ENCODE results near the gene E2F2.

The E2F2 gene

DNA sequence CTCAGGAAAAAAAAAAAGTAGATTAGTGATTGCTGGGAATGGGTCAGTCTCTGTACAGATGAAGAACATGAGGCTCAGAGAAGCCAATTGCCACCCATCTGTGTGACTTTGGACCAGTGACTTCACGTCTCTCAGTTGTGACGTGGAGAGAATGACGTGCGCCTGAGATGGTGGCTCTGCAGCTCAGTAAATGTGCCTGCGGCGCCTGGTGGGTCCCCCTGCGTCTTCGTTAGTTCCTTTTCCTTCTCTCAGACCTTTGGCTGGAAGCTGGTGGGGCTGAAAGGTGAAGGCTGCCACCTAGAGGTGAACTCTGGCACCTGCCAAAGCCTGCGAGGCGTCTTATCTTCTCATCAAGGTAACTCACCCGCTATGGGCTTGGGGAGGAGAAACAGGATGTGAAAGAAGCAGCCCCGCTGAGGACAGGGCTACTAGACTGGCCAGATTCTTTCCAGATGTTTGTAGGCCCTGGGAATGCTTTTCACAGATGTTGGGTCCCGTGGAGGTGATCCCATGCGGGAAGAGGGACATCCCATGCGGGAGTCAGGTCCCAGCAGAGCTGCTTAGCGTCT, 8.7 kb upstream of the E2F2 start:
- H3K36me3 ChIP-seq (ENCODE audit: insufficient read depth, low read length), result no peaks in the 10 kb centered on the region
- no peaks in the 10 kb centered on the region for H3K9me2 ChIP-seq (ENCODE audit: low read depth, low read length)
- no peaks in the 10 kb centered on the region for H3K27me3 ChIP-seq (ENCODE audit: insufficient read depth, low read length)
- H3K4me2 ChIP-seq (ENCODE audit: low read length), result peak overlapping the region; percentile 55
- H3K4me3 ChIP-seq (ENCODE audit: low read depth, low read length, poor library complexity, severe bottlenecking), result no peak overlapping the region
- H3K9ac ChIP-seq (ENCODE audit: low read length), result no peak overlapping the region; the same call in 1 of the 2 replicates
- no peak for TF ChIP-seq EZH2 (IDR thresholded peaks at IDR 0.05; ENCODE audit: borderline replicate concordance, low read length)
- TF ChIP-seq, protein P1, sequence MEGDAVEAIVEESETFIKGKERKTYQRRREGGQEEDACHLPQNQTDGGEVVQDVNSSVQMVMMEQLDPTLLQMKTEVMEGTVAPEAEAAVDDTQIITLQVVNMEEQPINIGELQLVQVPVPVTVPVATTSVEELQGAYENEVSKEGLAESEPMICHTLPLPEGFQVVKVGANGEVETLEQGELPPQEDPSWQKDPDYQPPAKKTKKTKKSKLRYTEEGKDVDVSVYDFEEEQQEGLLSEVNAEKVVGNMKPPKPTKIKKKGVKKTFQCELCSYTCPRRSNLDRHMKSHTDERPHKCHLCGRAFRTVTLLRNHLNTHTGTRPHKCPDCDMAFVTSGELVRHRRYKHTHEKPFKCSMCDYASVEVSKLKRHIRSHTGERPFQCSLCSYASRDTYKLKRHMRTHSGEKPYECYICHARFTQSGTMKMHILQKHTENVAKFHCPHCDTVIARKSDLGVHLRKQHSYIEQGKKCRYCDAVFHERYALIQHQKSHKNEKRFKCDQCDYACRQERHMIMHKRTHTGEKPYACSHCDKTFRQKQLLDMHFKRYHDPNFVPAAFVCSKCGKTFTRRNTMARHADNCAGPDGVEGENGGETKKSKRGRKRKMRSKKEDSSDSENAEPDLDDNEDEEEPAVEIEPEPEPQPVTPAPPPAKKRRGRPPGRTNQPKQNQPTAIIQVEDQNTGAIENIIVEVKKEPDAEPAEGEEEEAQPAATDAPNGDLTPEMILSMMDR (IDR thresholded peaks at IDR 0.05; ENCODE audit: low read length), result peak; percentile 98
- peak overlapping the region; percentile 19 for H3K27ac ChIP-seq (ENCODE audit: low read depth, low read length, poor library complexity, severe bottlenecking)
- no peaks in the 10 kb centered on the region for H4K20me1 ChIP-seq (ENCODE audit: insufficient read depth, low read length)
- no peaks in the 10 kb centered on the region for H3K9me3 ChIP-seq (ENCODE audit: low read length)
- H3K79me2 ChIP-seq (ENCODE audit: insufficient read depth, low read length), result no peaks in the 10 kb centered on the region
- H2AFZ ChIP-seq (ENCODE audit: low read length), result no peak overlapping the region; the same call in 1 of the 2 replicates
- no peaks in the 10 kb centered on the region for H3F3A ChIP-seq (ENCODE audit: insufficient read depth, low read length)
- peaks cover 21% of the 10 kb centered on the region for H3K4me1 ChIP-seq (ENCODE audit: insufficient read depth, low read length, severe bottlenecking)

DNA sequence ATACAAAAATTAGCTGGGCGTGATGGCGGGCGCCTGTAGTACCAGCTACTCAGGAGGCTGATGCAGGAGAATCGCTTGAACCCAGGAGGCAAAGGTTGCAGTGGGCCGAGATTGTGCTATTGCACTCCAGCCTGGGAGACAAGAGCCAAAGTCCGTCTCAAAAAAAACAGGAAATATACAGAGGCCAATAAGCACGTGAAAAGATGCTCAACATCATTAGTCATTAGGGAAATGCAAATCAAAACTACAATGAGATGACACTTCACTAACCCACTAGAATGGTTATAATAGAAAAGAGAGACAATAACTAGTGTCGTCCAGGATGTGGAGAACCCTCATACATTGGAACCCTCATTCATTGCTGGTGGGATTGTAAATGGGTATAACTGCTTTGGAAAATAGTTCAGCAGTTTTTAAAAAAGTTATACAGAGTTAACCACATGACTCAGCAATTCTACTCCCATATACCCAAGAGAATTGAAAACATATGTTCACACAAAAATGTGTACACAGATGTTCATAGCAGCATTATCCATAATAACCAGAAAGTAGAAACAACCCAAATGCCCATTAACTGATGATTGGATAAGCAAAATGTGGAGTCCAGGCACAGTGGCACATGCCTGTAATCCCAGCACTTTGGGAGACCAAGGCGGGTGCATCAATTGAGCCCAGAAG, 6.4 kb upstream of the E2F2 start:
- Histone ChIP-seq H3K4me1 (ENCODE audit: insufficient read depth, low read length, severe bottlenecking) (peaks cover 33% of the 10 kb centered on the region), H3K4me2 (ENCODE audit: low read length) (0 out of 2 replicates have a peak overlapping the region, but pooled peaks have one; percentile 1), H3K9me3 (ENCODE audit: low read length) (no peaks in the 10 kb centered on the region), H2AFZ (ENCODE audit: low read length) (no peak overlapping the region; the same call in 1 of the 2 replicates), H3K9me2 (ENCODE audit: low read depth, low read length) (no peaks in the 10 kb centered on the region), H3K27me3 (ENCODE audit: insufficient read depth, low read length) (no peaks in the 10 kb centered on the region), H3K36me3 (ENCODE audit: insufficient read depth, low read length) (no peaks in the 10 kb centered on the region), H3K79me2 (ENCODE audit: insufficient read depth, low read length) (no peaks in the 10 kb centered on the region), H4K20me1 (ENCODE audit: insufficient read depth, low read length) (no peaks in the 10 kb centered on the region), H3K4me3 (ENCODE audit: low read depth, low read length, poor library complexity, severe bottlenecking) (no peak overlapping the region), H3K9ac (ENCODE audit: low read length) (no peak overlapping the region), H3K27ac (ENCODE audit: low read depth, low read length, poor library complexity, severe bottlenecking) (peak overlapping the region; percentile 57), H3F3A (ENCODE audit: insufficient read depth, low read length) (no peaks in the 10 kb centered on the region)
- TF ChIP-seq, protein P1 (IDR thresholded peaks at IDR 0.05; ENCODE audit: low read length), result no peak
- TF ChIP-seq EZH2 (IDR thresholded peaks at IDR 0.05; ENCODE audit: borderline replicate concordance, low read length), result no peak

DNA sequence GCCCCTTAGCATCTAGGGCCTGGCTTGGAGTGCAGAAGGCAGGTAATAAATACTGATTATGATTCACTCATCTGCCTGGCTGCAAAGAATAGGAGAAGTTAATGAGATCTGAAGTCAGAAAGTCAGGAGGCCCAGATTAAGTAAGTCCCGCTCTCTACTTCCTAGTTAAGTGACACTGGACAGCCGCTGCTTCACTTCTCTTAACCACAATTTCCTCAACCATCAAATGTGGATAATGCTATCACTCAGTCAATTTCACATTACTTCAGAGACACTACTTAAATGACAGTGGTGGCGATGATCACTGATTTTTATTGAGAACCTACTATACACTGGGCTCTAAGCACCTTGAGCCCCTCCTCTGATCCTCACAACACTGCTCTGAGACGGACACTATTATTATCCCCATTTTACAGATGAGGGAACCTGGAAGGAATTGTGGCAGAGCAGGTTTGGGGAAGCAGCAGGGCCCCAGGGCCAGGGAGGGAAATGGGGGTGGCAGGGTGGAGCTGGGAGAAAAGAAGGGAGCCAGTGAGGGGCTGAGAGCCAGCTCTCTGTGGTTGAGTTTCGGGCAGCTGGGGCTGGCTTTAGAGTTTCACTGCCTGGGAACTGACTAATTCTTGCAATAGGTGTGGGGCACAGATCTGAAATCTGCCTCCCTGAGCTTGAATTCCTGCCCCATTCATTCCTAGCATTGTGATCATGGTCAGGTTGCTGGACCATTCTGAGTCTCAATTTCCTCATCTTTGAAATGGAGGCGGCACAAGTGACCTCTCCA, 2.4 kb upstream of the E2F2 start:
- H3K4me3 ChIP-seq (ENCODE audit: low read depth, low read length, poor library complexity, severe bottlenecking), result no peak overlapping the region
- H3K9me3 ChIP-seq (ENCODE audit: low read length), result no peaks in the 10 kb centered on the region
- no peaks in the 10 kb centered on the region for H4K20me1 ChIP-seq (ENCODE audit: insufficient read depth, low read length)
- peak overlapping the region; percentile 20; the same call in 1 of the 2 replicates for H3K4me2 ChIP-seq (ENCODE audit: low read length)
- peak overlapping the region; percentile 67 for H3K27ac ChIP-seq (ENCODE audit: low read depth, low read length, poor library complexity, severe bottlenecking)
- H3K79me2 ChIP-seq (ENCODE audit: insufficient read depth, low read length), result peaks cover 15% of the 10 kb centered on the region; the same call in 1 of the 2 replicates
- H3F3A ChIP-seq (ENCODE audit: insufficient read depth, low read length), result no peaks in the 10 kb centered on the region; the same call in 1 of the 2 replicates
- H3K9ac ChIP-seq (ENCODE audit: low read length), result 0 out of 2 replicates have a peak overlapping the region, but pooled peaks have one; percentile 20
- no peaks in the 10 kb centered on the region for H3K36me3 ChIP-seq (ENCODE audit: insufficient read depth, low read length)
- no peaks in the 10 kb centered on the region for H3K9me2 ChIP-seq (ENCODE audit: low read depth, low read length)
- H2AFZ ChIP-seq (ENCODE audit: low read length), result peak overlapping the region; percentile 15; the same call in 1 of the 2 replicates
- no peak for TF ChIP-seq EZH2 (IDR thresholded peaks at IDR 0.05; ENCODE audit: borderline replicate concordance, low read length)
- TF ChIP-seq, protein P1 (IDR thresholded peaks at IDR 0.05; ENCODE audit: low read length), result no peak
- peaks cover 48% of the 10 kb centered on the region for H3K4me1 ChIP-seq (ENCODE audit: insufficient read depth, low read length, severe bottlenecking)
- no peaks in the 10 kb centered on the region for H3K27me3 ChIP-seq (ENCODE audit: insufficient read depth, low read length)
